Activated naive CD4-positive, alpha-beta T cell treated with anti-CD3 and anti-CD28 coated beads, Interleukin-2, amount 10 ng/mL, durations not matched to agents 7 days and 5 days (primary cell): ENCODE measurements around the gene ZBED4.
A peak's percentile ranks its signal among the peaks of the same experiment; 100 is the strongest.

Experiments
- CTCF ChIA-PET: fragments of 350-600 bp; sonication (Branson Sonifier 250); formaldehyde crosslinking; loops from one replicate; lab custom pipeline; 2021; ENCODE audit warnings: antibody characterized with exemption; lab: Charles Lee
- DNase-seq: peaks from one replicate; pipeline ENCODE4 v3.0.0-alpha.2; 2020
- H3K27ac Mint-ChIP-seq: one replicate; pipeline ENCODE4 v1.8.0; 2021; ENCODE audit warnings: mild to moderate bottlenecking, moderate library complexity, mixed read lengths
- H3K27me3 Mint-ChIP-seq: one replicate; pipeline ENCODE4 v1.8.0; 2021; ENCODE audit warnings: mild to moderate bottlenecking, mixed read lengths
- H3K36me3 Mint-ChIP-seq: one replicate; pipeline ENCODE4 v1.8.0; 2021; ENCODE audit warnings: mixed read lengths
- H3K4me1 Mint-ChIP-seq: one replicate; pipeline ENCODE4 v1.8.0; 2021; ENCODE audit warnings: mixed read lengths
- H3K4me3 Mint-ChIP-seq: one replicate; pipeline ENCODE4 v1.8.0; 2021; ENCODE audit warnings: mild to moderate bottlenecking, moderate library complexity, mixed read lengths
- H3K9me3 Mint-ChIP-seq: one replicate; pipeline ENCODE4 v1.8.0; 2021; ENCODE audit warnings: mixed read lengths

Gene ZBED4

GRCh38 chr22:49936973-49937757, 83.5 kb downstream of the ZBED4 start:
- Mint-ChIP-seq H3K4me1 (peaks cover 28% of the 10 kb centered on the region), H3K4me3 (peak overlapping the region; percentile 69), H3K27me3 (no peaks in the 10 kb centered on the region), H3K27ac (peak overlapping the region; percentile 92), H3K9me3 (peaks cover 3% of the 10 kb centered on the region), H3K36me3 (no peaks in the 10 kb centered on the region)
- no peak for DNase-seq
- CTCF ChIA-PET, result interaction anchor here (1.6 kb wide), 1 partner anchor 12 kb away, joined by 3 read pairs; no protein-coding TSS in a partner anchor

GRCh38 chr22:49937758-49938564, 84.3 kb downstream of the ZBED4 start:
- peak overlapping the region; percentile 70 for H3K27ac Mint-ChIP-seq
- H3K27me3 Mint-ChIP-seq, result no peaks in the 10 kb centered on the region
- H3K36me3 Mint-ChIP-seq, result no peaks in the 10 kb centered on the region
- CTCF ChIA-PET, result no interaction called here
- no peak overlapping the region for H3K4me3 Mint-ChIP-seq
- DNase-seq, result no peak
- H3K9me3 Mint-ChIP-seq, result peaks cover 3% of the 10 kb centered on the region
- H3K4me1 Mint-ChIP-seq, result peaks cover 22% of the 10 kb centered on the region

- no peak overlapping the region for H3K27ac Mint-ChIP-seq
- H3K27me3 Mint-ChIP-seq, result no peaks in the 10 kb centered on the region
- no peaks in the 10 kb centered on the region for H3K36me3 Mint-ChIP-seq
- H3K4me3 Mint-ChIP-seq, result no peak overlapping the region
- peaks cover 3% of the 10 kb centered on the region for H3K9me3 Mint-ChIP-seq
- no peak for DNase-seq
- CTCF ChIA-PET, result no interaction called here
- H3K4me1 Mint-ChIP-seq, result peaks cover 16% of the 10 kb centered on the region
These were observed 85.0 kb downstream of the ZBED4 start for GRCh38 chr22:49938565-49939136.
